ENCODE measurements around the gene PTGES3. TPM values are rescaled to one million over a fixed set of nuclear protein-coding genes. Genes with fewer than 3 reads are reported as not detected.

Gene PTGES3
- polyA plus RNA-seq, 3 donors, result 46.1 to 232 (median 187) TPM

DNA sequence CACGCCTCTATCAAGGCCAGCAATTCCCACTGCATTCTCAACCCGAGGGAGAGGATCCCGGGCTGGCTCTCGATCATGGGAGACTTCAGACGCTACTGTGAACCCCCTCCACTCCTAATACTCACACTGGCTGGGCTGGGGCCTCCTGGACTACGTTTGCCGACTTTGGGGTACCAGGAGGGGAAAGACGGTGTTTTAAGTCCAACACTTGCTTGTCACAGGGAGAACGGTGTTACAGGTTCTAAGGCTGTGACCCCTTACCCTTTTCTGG, 36.6 kb upstream of the PTGES3 start:
- no peaks in the 10 kb centered on the region for H3K9me3 Mint-ChIP-seq
- Histone ChIP-seq H3K4me2 (replicated peaks; ENCODE audit: extremely low read depth, low read length, poor library complexity, severe bottlenecking) (peak overlapping the region; percentile 89), H3K9ac (ENCODE audit: insufficient read depth, low read length, poor library complexity, severe bottlenecking) (peak overlapping the region; percentile 90), H3K9me3 (replicated peaks in 1 of 2; ENCODE audit: control insufficient read depth in 1 of 2, insufficient read depth in 1 of 2, low read length in 2 of 2) (no peaks in the 10 kb centered on the region), H3K4me1 (ENCODE audit: control insufficient read depth in 1 of 2, insufficient read depth in 2 of 2, low read length in 2 of 2) (peaks cover 52 to 65% of the 10 kb centered on the region in 2 donors), H3K4me3 (replicated peaks in 1 of 3; ENCODE audit: low read depth in 2 of 3, low read length in 3 of 3) (peak overlapping the region; percentile 67 to 99 (median 98)), H3K27ac (ENCODE audit: low read depth in 1 of 2, low read length in 2 of 2) (peak overlapping the region; percentile 93 to 97), H2AFZ (ENCODE audit: insufficient read depth, low read depth, low read length, poor library complexity, severe bottlenecking) (peak overlapping the region; percentile 82), H4K20me1 (ENCODE audit: insufficient read depth, low read length) (peaks cover 45% of the 10 kb centered on the region), H3K27me3 (ENCODE audit: control insufficient read depth in 2 of 2, insufficient read depth in 2 of 2, low read length in 2 of 2) (no peaks in the 10 kb centered on the region), H3K79me2 (ENCODE audit: insufficient read depth, low read length) (peaks cover 83% of the 10 kb centered on the region), H3K36me3 (replicated peaks in 1 of 2; ENCODE audit: control insufficient read depth in 1 of 2, insufficient read depth in 2 of 2, low read length in 2 of 2) (peaks cover 9 to 25% of the 10 kb centered on the region in 2 donors)
- DNase-seq, result no peak
- H3K36me3 Mint-ChIP-seq, result peaks cover 23 to 28% of the 10 kb centered on the region in 2 donors
- H3K4me1 Mint-ChIP-seq, result peaks cover 53% of the 10 kb centered on the region
- peak overlapping the region; percentile 97 to 99 (median 98) for H3K27ac Mint-ChIP-seq
- H3K4me3 Mint-ChIP-seq, result peak overlapping the region; percentile 98
- TF ChIP-seq, protein P1, sequence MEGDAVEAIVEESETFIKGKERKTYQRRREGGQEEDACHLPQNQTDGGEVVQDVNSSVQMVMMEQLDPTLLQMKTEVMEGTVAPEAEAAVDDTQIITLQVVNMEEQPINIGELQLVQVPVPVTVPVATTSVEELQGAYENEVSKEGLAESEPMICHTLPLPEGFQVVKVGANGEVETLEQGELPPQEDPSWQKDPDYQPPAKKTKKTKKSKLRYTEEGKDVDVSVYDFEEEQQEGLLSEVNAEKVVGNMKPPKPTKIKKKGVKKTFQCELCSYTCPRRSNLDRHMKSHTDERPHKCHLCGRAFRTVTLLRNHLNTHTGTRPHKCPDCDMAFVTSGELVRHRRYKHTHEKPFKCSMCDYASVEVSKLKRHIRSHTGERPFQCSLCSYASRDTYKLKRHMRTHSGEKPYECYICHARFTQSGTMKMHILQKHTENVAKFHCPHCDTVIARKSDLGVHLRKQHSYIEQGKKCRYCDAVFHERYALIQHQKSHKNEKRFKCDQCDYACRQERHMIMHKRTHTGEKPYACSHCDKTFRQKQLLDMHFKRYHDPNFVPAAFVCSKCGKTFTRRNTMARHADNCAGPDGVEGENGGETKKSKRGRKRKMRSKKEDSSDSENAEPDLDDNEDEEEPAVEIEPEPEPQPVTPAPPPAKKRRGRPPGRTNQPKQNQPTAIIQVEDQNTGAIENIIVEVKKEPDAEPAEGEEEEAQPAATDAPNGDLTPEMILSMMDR (IDR thresholded peaks at IDR 0.05), result no peak
- WGBS (ENCODE audit: insufficient coverage), result 0% methylated on average over 3 of the region's 9 CpGs
- intact Hi-C loops (cut with micrococcal nuclease), result loop anchor here (5.0 to 10.0 kb wide), 2 partner anchors 77 to 80 kb away; partner anchors contain the start of gene ATP5F1B (in 2 of the 2)
- H3K27me3 Mint-ChIP-seq (ENCODE audit: low read depth in 3 of 3), result peaks cover 0 to 2% (median 0%) of the 10 kb centered on the region in 3 donors

DNA sequence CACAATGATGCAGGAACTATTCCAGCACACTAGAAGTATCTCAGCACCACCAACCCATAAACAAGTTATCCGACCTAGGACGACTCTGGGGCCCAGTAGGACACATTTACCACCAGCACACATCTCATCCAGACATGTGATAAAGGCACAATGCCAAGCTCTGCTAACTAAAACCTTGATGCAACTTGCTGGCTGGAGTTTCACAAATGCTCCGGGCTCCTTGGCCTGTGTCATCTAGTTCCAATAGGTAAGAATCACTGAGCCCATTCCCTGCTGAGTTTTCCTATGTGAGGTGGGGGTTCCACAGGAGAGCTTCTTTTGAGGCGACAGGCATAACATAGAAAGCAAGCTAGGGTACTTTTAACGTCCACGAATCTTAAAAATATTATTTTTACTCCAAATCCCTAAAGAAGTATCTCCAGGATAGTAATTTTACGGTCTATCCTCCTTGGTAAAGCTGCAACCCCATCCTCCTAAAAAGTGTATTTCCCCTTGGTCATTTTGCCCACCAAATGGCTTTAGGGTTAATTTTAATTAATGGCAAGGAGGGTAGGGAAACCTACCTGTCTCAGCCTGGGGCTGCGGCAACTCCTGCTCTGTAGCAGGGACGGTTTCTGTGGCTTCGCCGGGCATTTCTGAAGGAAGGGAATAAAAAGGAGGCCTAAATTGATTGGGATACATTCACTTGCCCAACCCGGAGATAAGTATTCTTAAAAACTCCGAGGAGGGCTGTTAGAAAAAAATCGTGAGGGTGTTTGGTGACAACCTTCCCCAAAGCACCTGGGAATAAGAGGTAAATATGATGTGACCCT, 36.0 kb upstream of the PTGES3 start:
- TF ChIP-seq, protein P1 (IDR thresholded peaks at IDR 0.05), result no peak
- Histone ChIP-seq H3K4me1 (ENCODE audit: control insufficient read depth in 1 of 2, insufficient read depth in 2 of 2, low read length in 2 of 2) (peaks cover 57 to 70% of the 10 kb centered on the region in 2 donors), H3K9me3 (replicated peaks in 1 of 2; ENCODE audit: control insufficient read depth in 1 of 2, insufficient read depth in 1 of 2, low read length in 2 of 2) (no peaks in the 10 kb centered on the region), H3K27me3 (ENCODE audit: control insufficient read depth in 2 of 2, insufficient read depth in 2 of 2, low read length in 2 of 2) (no peaks in the 10 kb centered on the region), H3K79me2 (ENCODE audit: insufficient read depth, low read length) (peaks cover 84% of the 10 kb centered on the region), H3K27ac (ENCODE audit: low read depth in 1 of 2, low read length in 2 of 2) (peak overlapping the region; percentile 93 to 97), H4K20me1 (ENCODE audit: insufficient read depth, low read length) (peaks cover 50% of the 10 kb centered on the region), H2AFZ (ENCODE audit: insufficient read depth, low read depth, low read length, poor library complexity, severe bottlenecking) (peak overlapping the region; percentile 82), H3K9ac (ENCODE audit: insufficient read depth, low read length, poor library complexity, severe bottlenecking) (peak overlapping the region; percentile 90), H3K36me3 (replicated peaks in 1 of 2; ENCODE audit: control insufficient read depth in 1 of 2, insufficient read depth in 2 of 2, low read length in 2 of 2) (peaks cover 14 to 29% of the 10 kb centered on the region in 2 donors), H3K4me3 (replicated peaks in 1 of 3; ENCODE audit: low read depth in 2 of 3, low read length in 3 of 3) (peak overlapping the region; percentile 67 to 99 (median 98)), H3K4me2 (replicated peaks; ENCODE audit: extremely low read depth, low read length, poor library complexity, severe bottlenecking) (peak overlapping the region; percentile 89)
- Mint-ChIP-seq H3K4me3 (peak overlapping the region; percentile 98), H3K4me1 (peaks cover 59% of the 10 kb centered on the region), H3K27ac (peak overlapping the region; percentile 97 to 99 (median 98)), H3K9me3 (no peaks in the 10 kb centered on the region), H3K27me3 (ENCODE audit: low read depth in 3 of 3) (no peaks in the 10 kb centered on the region), H3K36me3 (peaks cover 28 to 29% of the 10 kb centered on the region in 2 donors)
- 0% methylated on average over 6 of the region's 14 CpGs for WGBS (ENCODE audit: insufficient coverage)
- intact Hi-C loops (cut with micrococcal nuclease), result loop anchor here (5.0 to 10.0 kb wide), 2 partner anchors 77 to 79 kb away; partner anchors contain the start of gene ATP5F1B (in 2 of the 2)
- peak in 2 of 3 donors; percentile 36 to 48 for DNase-seq
